CD1c-positive myeloid dendritic cell (primary cell): Measurements from ENCODE around the gene SLC25A47.
A peak's percentile ranks its signal among the peaks of the same experiment; 100 is the strongest.
"Not testable (repeated sequence)": the region's sequence is repeated elsewhere in the genome, so short reads cannot be mapped to it uniquely, and the experiment has no call there.

Experiments
- DNase-seq: peaks from one replicate; pipeline ENCODE4 v3.0.0-alpha.2; 2016; ENCODE audit errors: extremely low spot score

SLC25A47 gene

DNA sequence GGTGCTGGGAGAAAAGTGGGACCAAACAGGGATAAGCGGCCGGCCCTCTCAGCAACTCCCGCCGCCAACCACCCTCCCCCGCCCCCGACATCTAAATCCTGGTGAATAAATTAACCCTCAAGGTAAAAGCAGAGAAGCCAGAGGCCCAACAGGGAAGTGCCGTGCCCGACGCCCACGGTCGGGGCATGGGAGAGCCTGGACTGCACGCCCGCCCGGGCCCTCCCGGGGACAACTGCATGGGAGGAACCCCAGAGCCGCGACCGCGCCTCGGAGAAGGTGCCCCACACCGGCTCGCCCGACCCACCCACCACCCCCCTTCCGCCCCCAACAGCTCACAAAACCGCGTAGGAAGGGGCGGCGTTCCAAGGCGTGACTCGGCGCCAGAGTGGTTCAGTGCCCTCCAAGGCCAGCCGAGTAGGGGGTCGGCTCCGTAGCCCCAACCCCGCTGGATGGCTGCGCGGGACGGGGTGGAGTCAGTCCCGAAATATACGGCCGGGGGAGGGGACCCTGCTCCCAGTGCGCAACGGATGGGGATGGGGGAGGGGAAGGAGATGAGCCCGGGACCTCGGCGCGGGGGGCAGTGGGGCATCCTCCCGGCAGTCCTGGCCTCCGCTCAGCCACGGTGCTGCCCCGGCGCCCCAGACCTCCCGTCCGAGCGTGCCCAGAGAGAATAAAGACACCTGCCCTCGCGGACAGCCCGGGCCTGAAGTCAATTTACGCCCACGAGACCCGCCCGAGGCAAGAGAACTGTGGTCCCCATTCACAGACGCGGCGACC lies 17.6 kb upstream of the SLC25A47 start:
- peak; percentile 88 for DNase-seq

GRCh38 chr14:100306101-100306997 lies 16.8 kb upstream of the SLC25A47 start, which contains the start of gene SLC25A29:
Gene SLC25A29 (minus strand): TSS chr14:100306444. CDS start chr14:100306232, 212 bp downstream.
- peak; percentile 94 for DNase-seq

- DNase-seq = peak; percentile 54
Measured at GRCh38 chr14:100306998-100307765, 16.0 kb upstream of the SLC25A47 start.

- DNase-seq = no peak
Measured at GRCh38 chr14:100307766-100308426, 15.2 kb upstream of the SLC25A47 start.

GRCh38 chr14:100308427-100308792 lies 14.7 kb upstream of the SLC25A47 start:
- DNase-seq = not testable (repeated sequence)

- no peak for DNase-seq
Measured at GRCh38 chr14:100309028-100309737, 14.0 kb upstream of the SLC25A47 start.

- peak; percentile 52 for DNase-seq
Measured at GRCh38 chr14:100312110-100312876, 10.8 kb upstream of the SLC25A47 start.

GRCh38 chr14:100312877-100313400 lies 10.2 kb upstream of the SLC25A47 start:
- DNase-seq = no peak

DNA sequence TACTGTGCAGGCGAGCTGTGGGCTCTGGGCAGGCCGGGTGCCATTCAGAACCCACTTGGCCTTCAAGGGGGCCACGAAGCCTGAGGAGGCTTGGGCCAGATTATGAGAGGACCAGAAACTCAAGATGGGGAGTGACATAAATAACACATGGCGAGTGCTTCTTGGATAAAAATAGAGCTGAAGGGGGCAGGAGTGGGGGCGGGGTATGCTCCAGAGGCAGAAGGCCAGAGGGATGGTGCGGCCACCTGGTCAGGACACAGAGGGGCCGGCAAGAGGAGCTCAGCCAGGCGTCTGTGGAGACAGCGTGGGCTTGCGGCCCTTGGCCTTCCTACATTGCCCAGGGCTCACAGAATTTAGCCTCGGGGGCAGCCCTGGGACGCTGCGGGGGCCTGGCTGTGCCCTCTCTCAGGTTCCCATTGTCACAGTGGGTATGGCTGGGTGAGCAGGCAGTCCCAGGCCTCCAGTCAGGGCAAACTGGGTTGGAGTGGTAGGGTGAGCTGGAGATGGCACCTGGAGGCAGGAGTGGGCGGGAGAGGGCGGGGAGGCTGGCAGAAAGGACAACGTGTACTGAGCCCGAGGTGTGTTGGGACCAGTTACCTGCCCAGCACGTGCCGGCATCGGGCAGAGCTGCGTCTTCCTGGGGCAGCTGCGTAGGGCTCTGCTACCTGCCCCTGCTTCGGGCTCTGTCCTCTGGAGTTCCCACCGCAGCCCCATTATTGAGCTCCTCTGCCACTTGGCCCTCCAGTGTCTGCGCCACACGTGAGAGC lies 9.5 kb upstream of the SLC25A47 start:
- DNase-seq = no peak

DNA sequence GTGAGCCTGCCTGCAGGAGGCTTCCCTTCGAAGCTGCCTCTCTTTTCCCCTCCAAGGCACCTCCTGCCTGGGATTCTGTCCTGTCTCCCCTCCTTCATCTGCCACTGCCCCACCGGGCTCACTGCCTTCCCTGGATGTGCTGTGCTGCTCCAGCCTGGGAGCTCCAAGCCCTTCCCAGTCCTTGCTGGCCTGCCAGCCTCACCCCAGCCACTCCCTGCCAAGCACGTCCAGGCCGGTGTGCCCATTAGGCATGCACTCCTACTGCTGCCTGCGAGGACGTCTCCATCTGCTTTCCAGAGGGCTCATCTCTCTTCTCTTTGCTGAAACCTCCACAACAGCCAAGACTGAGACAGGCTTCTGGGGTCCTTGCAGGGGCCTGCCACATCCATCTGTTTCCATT lies 8.4 kb upstream of the SLC25A47 start:
- DNase-seq = no peak

- no peak for DNase-seq
Measured at GRCh38 chr14:100317389-100317788, 5.8 kb upstream of the SLC25A47 start.

DNA sequence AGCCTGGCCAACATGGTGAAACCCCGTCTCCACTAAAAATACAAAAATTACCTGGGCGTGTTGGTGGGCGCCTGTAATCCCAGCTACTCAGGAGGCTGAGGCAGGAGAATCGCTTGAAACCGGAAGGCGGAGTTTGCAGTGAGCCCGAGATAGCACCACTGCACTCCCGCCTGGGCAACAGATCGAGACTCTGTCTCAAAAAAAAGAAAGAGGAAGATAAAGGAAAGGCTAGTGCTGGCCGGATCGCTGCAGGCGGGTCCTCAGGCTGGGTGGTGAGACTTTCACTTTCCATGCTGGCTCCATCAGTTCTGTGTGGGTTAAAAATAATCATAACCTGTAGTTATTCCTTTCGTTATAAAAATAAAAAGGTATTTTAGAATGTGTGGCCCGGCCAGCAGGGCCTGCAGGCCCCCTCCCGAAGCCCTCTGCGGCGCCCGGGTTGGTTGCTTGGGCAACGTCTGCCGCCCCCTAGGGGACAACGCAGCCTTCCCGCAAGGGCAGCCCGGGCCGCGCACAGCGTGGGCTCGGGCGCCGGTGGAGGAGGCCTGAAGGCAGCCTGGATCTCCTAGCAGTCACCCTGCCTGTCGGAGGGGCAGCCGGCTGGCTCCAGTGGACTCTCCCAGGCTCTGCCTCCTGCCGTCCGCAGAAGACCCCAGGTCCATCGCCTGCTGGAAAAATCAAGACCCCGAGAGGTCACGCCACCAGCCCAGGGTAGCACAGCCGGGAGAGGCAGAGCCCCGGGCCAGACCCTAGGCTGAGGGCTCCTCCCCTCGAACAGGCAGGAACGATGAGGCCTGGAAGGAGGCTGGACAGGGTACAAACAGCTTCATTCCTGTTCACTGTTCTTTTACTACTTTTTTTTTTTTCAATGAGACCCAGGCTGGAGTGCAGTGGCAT lies 5.0 kb upstream of the SLC25A47 start:
- DNase-seq = peak; percentile 80

- DNase-seq = no peak
Measured at GRCh38 chr14:100320157-100320856, 2.8 kb upstream of the SLC25A47 start.

- no peak for DNase-seq
Measured at GRCh38 chr14:100321473-100322137, 1.5 kb upstream of the SLC25A47 start.

DNA sequence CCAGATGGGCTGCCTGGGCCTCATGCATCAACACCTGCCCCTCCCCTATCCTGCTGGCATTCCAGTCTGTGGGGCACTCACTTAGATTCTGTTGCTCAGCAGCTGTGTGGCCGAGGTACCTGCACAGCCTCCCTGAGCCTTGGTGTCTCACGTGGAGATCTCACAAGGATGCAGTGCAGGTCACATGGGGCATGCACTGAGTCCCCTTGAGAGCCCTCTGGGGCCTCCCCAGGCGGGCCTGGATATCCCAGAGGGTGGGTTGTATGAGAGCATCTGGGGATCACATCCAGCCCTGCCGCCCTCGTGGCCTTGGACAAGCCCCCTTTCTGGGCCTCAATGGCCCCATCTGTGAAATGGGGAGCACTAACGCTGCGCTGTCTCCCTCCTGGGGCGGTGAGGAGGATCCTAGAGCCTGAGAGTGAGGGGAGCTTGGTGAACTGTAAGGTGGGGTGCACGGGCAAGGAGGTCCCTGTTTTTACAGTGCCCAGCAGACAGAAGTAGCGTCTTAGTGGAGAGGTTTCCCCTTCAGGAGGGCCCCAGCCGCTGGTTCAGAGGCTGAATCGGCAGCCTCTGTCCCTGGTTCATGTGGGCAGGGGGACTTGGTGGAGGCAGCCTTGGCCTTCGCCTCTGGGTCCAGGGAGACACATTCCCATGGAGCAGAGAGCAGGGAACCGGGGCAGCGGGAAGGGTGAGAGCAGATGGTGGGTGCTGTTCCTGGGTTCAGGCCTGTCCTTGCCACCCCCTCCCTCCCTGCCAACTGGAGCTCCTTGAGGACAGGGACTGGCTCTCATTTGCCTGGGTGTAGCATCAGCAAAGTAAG lies 791 bp upstream of the SLC25A47 start:
- DNase-seq = no peak

- peak; percentile 19 for DNase-seq
Measured at GRCh38 chr14:100323942-100324307, 786 bp downstream of the SLC25A47 start.
